Choroid plexus epithelial cell (primary cell): ENCODE measurements around the gene FANK1.

Experiments used
- DNase-seq: peaks from one replicate; pipeline ENCODE4 v3.0.0-alpha.2; 2010; ENCODE audit warnings: low read depth
- H3K4me3 ChIP-seq: 2 replicates; pipeline ENCODE4 v1.5.1; 2011; ENCODE audit warnings: low read depth, mild to moderate bottlenecking, control low read depth, low read length, moderate library complexity
- CTCF ChIP-seq: conservative IDR thresholded peaks from 2 replicates; pipeline ENCODE4 v1.5.1; 2011; ENCODE audit warnings: low read depth, mild to moderate bottlenecking, control low read depth, inconsistent platforms, low read length, moderate library complexity

The FANK1 gene, protein sequence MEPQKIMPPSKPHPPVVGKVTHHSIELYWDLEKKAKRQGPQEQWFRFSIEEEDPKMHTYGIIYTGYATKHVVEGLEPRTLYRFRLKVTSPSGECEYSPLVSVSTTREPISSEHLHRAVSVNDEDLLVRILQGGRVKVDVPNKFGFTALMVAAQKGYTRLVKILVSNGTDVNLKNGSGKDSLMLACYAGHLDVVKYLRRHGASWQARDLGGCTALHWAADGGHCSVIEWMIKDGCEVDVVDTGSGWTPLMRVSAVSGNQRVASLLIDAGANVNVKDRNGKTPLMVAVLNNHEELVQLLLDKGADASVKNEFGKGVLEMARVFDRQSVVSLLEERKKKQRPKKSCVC

GRCh38 chr10:125896088-125896934 lies at the start of gene FANK1:
Gene FANK1, plus strand, starts transcription at chr10:125896564. Its CDS starts 79 bp downstream, at chr10:125896643.
- DNase-seq, result peak; percentile 85
- peak within 1 kb of the TSS; percentile 74 for H3K4me3 ChIP-seq

DNA sequence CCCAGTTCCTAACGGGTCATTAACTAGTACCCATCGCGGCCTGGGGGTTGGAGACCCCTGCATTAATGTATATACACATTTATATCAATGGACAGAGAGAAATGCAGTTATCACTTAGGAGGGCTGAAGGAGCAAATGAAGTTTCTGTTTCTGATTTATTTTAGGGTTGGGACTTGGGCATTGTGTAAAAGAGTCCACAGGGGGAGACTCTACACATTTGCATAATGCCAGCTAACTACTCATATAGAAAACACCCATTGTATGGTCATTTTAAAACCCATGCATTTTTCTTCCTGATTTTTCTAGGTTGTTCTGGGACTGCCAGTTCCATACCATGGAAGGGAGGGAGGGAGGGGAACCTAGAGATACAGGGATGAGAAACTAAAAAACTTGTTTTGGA lies 49.5 kb upstream of the FANK1 start:
- no peak for DNase-seq
- TF ChIP-seq CTCF, result no peak

GRCh38 chr10:125848371-125848770 lies 48.0 kb upstream of the FANK1 start:
- TF ChIP-seq CTCF, result no peak
- no peak overlapping the region for H3K4me3 ChIP-seq
- DNase-seq, result no peak

More for the DNA sequence above, 49.5 kb upstream of the FANK1 start:
- no peak overlapping the region for H3K4me3 ChIP-seq

- TF ChIP-seq CTCF, result no peak
- no peak overlapping the region for H3K4me3 ChIP-seq
- DNase-seq, result no peak
These were observed 47.5 kb upstream of the FANK1 start for GRCh38 chr10:125848857-125849256.

- no peak overlapping the region for H3K4me3 ChIP-seq
- no peak for TF ChIP-seq CTCF
- no peak for DNase-seq
These were observed 46.9 kb upstream of the FANK1 start for GRCh38 chr10:125849448-125849847.

- DNase-seq, result no peak
- no peak for TF ChIP-seq CTCF
- H3K4me3 ChIP-seq, result no peak overlapping the region
These were observed 45.3 kb upstream of the FANK1 start for GRCh38 chr10:125850766-125851731.

- H3K4me3 ChIP-seq, result no peak overlapping the region
- no peak for TF ChIP-seq CTCF
- no peak for DNase-seq
These were observed 43.9 kb upstream of the FANK1 start for GRCh38 chr10:125852487-125852886.
